Measurements from ENCODE around the gene KLHL7. TPM values are rescaled to one million over a fixed set of nuclear protein-coding genes. Genes with fewer than 3 reads are reported as not detected.

Gene KLHL7
- total RNA-seq, 3 donors from 2014 or later (not counting 1 experiment from before 2014, with no cell fraction given), result 13.9 to 19.1 (median 14.5) TPM

GRCh38 chr7:23212841-23213240 lies 107.3 kb downstream of the KLHL7 start:
- no peak for ATAC-seq
- Mint-ChIP-seq H3K9me3 (no peaks in the 10 kb centered on the region), H3K27ac (no peak overlapping the region), H3K4me1 (no peaks in the 10 kb centered on the region), H3K4me3 (no peak overlapping the region), H3K27me3 (ENCODE audit: low read depth in 2 of 2) (peaks cover 22 to 39% of the 10 kb centered on the region in 2 donors), H3K36me3 (no peaks in the 10 kb centered on the region)
- H3K27me3 ChIP-seq (ENCODE audit: control insufficient read depth, insufficient read depth, low read length), result no peaks in the 10 kb centered on the region
- WGBS (ENCODE audit: insufficient coverage), result no CpG with 5 or more reads among the region's 4 CpGs
- intact Hi-C loops (cut with micrococcal nuclease), result no loop called here
- no peaks in the 10 kb centered on the region for H3K4me1 ChIP-seq (ENCODE audit: control insufficient read depth, insufficient read depth, low read length)
- no peak for DNase-seq
- no peak for TF ChIP-seq CTCF (IDR thresholded peaks at IDR 0.05)
- no peaks in the 10 kb centered on the region for H3K9me3 ChIP-seq (ENCODE audit: control insufficient read depth, insufficient read depth, low read length)
- no peak overlapping the region for H3K27ac ChIP-seq (ENCODE audit: low read length)
- H3K4me3 ChIP-seq (ENCODE audit: low read length), result no peak overlapping the region
- H3K36me3 ChIP-seq (ENCODE audit: control insufficient read depth, insufficient read depth, low read length), result no peaks in the 10 kb centered on the region

GRCh38 chr7:23213755-23214154 lies 108.2 kb downstream of the KLHL7 start:
- WGBS (ENCODE audit: insufficient coverage), result 96% methylated on average over 11 of the region's 11 CpGs
- intact Hi-C loops (cut with micrococcal nuclease), result no loop called here
- no peaks in the 10 kb centered on the region for H3K9me3 ChIP-seq (ENCODE audit: control insufficient read depth, insufficient read depth, low read length)
- no peaks in the 10 kb centered on the region for H3K36me3 ChIP-seq (ENCODE audit: control insufficient read depth, insufficient read depth, low read length)
- Mint-ChIP-seq H3K36me3 (no peaks in the 10 kb centered on the region), H3K4me1 (no peaks in the 10 kb centered on the region), H3K4me3 (no peak overlapping the region), H3K27me3 (ENCODE audit: low read depth in 2 of 2) (peaks cover 21 to 35% of the 10 kb centered on the region in 2 donors), H3K27ac (no peak overlapping the region), H3K9me3 (no peaks in the 10 kb centered on the region)
- H3K4me3 ChIP-seq (ENCODE audit: low read length), result no peak overlapping the region
- H3K4me1 ChIP-seq (ENCODE audit: control insufficient read depth, insufficient read depth, low read length), result no peaks in the 10 kb centered on the region
- no peak overlapping the region for H3K27ac ChIP-seq (ENCODE audit: low read length)
- DNase-seq, result no peak
- no peaks in the 10 kb centered on the region for H3K27me3 ChIP-seq (ENCODE audit: control insufficient read depth, insufficient read depth, low read length)
- TF ChIP-seq CTCF (IDR thresholded peaks at IDR 0.05), result no peak
- ATAC-seq, result no peak

- ATAC-seq, result no peak
- no peaks in the 10 kb centered on the region for H3K4me1 ChIP-seq (ENCODE audit: control insufficient read depth, insufficient read depth, low read length)
- Mint-ChIP-seq H3K4me3 (no peak overlapping the region), H3K36me3 (no peaks in the 10 kb centered on the region), H3K4me1 (no peaks in the 10 kb centered on the region), H3K9me3 (no peaks in the 10 kb centered on the region), H3K27me3 (ENCODE audit: low read depth in 2 of 2) (peaks cover 21 to 41% of the 10 kb centered on the region in 2 donors), H3K27ac (no peak overlapping the region)
- no peaks in the 10 kb centered on the region for H3K36me3 ChIP-seq (ENCODE audit: control insufficient read depth, insufficient read depth, low read length)
- H3K27ac ChIP-seq (ENCODE audit: low read length), result no peak overlapping the region
- TF ChIP-seq CTCF (IDR thresholded peaks at IDR 0.05), result no peak
- H3K4me3 ChIP-seq (ENCODE audit: low read length), result no peak overlapping the region
- intact Hi-C loops (cut with micrococcal nuclease), result no loop called here
- no peak for DNase-seq
- no peaks in the 10 kb centered on the region for H3K27me3 ChIP-seq (ENCODE audit: control insufficient read depth, insufficient read depth, low read length)
- H3K9me3 ChIP-seq (ENCODE audit: control insufficient read depth, insufficient read depth, low read length), result no peaks in the 10 kb centered on the region
- 91% methylated on average over 5 of the region's 5 CpGs for WGBS (ENCODE audit: insufficient coverage)
Measured at GRCh38 chr7:23214423-23214822, 108.8 kb downstream of the KLHL7 start.

- DNase-seq (no peak), ATAC-seq (no peak)
- intact Hi-C loops (cut with micrococcal nuclease), result no loop called here
- no peaks in the 10 kb centered on the region for H3K27me3 ChIP-seq (ENCODE audit: control insufficient read depth, insufficient read depth, low read length)
- H3K27ac Mint-ChIP-seq, result no peak overlapping the region
- no peaks in the 10 kb centered on the region for H3K9me3 Mint-ChIP-seq
- no peak overlapping the region for H3K4me3 Mint-ChIP-seq
- H3K4me3 ChIP-seq (ENCODE audit: low read length), result no peak overlapping the region
- 100% methylated on average over 1 of the region's 6 CpGs for WGBS (ENCODE audit: insufficient coverage)
- H3K36me3 Mint-ChIP-seq, result no peaks in the 10 kb centered on the region
- no peak for TF ChIP-seq CTCF (IDR thresholded peaks at IDR 0.05)
- no peak overlapping the region for H3K27ac ChIP-seq (ENCODE audit: low read length)
- H3K4me1 Mint-ChIP-seq, result no peaks in the 10 kb centered on the region
- H3K4me1 ChIP-seq (ENCODE audit: control insufficient read depth, insufficient read depth, low read length), result no peaks in the 10 kb centered on the region
- H3K9me3 ChIP-seq (ENCODE audit: control insufficient read depth, insufficient read depth, low read length), result no peaks in the 10 kb centered on the region
- peaks cover 21 to 41% of the 10 kb centered on the region in 2 donors for H3K27me3 Mint-ChIP-seq (ENCODE audit: low read depth in 2 of 2)
- no peaks in the 10 kb centered on the region for H3K36me3 ChIP-seq (ENCODE audit: control insufficient read depth, insufficient read depth, low read length)
Measured at GRCh38 chr7:23214938-23215337, 109.4 kb downstream of the KLHL7 start.
